WERI-Rb-1 (cell line): ENCODE data around the gene PBLD.
"Not testable (repeated sequence)": the region's sequence is repeated elsewhere in the genome, so short reads cannot be mapped to it uniquely, and the experiment has no call there.

Experiments used
- DNase-seq: peaks from one replicate; pipeline ENCODE4 v3.0.0-alpha.2; 2020
- H3K27ac ChIP-seq: fragments of 250-450 bp; sonication (Bioruptor Pico); 2 replicates; pipeline ENCODE4 v1.5.1; 2020; ENCODE audit warnings: mild to moderate bottlenecking, moderate library complexity
- H3K27me3 ChIP-seq: fragments of 250-450 bp; sonication (Bioruptor Pico); 2 replicates; pipeline ENCODE4 v1.5.1; 2021; ENCODE audit warnings: mild to moderate bottlenecking, low read depth, moderate library complexity; ENCODE audit not compliant: insufficient read depth, severe bottlenecking
- H3K36me3 ChIP-seq: fragments of 250-450 bp; sonication (Bioruptor Pico); 2 replicates; pipeline ENCODE4 v1.5.1; 2020; ENCODE audit warnings: mild to moderate bottlenecking, moderate library complexity
- H3K4me3 ChIP-seq: 2 replicates; pipeline ENCODE4 v1.5.1; 2011; ENCODE audit warnings: low read depth, mild to moderate bottlenecking, control low read depth, low read length
- H3K9me3 ChIP-seq: fragments of 250-450 bp; sonication (Bioruptor Pico); 2 replicates; pipeline ENCODE4 v1.5.1; 2021; ENCODE audit warnings: mild to moderate bottlenecking, moderate library complexity; ENCODE audit not compliant: severe bottlenecking
- CTCF ChIP-seq: IDR thresholded peaks from 2 replicates; pipeline ENCODE4 v1.5.1; 2011; ENCODE audit warnings: low read depth, mild to moderate bottlenecking, control low read depth, inconsistent platforms, low read length

The PBLD gene

GRCh38 chr10:68280758-68281157 lies 52.0 kb downstream of the PBLD start:
- H3K27ac ChIP-seq = no peak overlapping the region
- no peak overlapping the region for H3K4me3 ChIP-seq
- H3K9me3 ChIP-seq = peaks cover 28% of the 10 kb centered on the region
- no peaks in the 10 kb centered on the region for H3K27me3 ChIP-seq
- H3K36me3 ChIP-seq = no peaks in the 10 kb centered on the region; the same call in 1 of the 2 replicates
- TF ChIP-seq CTCF = no peak
- DNase-seq = no peak

GRCh38 chr10:68278906-68279753 lies 53.6 kb downstream of the PBLD start:
- not testable (repeated sequence) for H3K36me3 ChIP-seq, H3K27me3 ChIP-seq, H3K27ac ChIP-seq, H3K4me3 ChIP-seq
- DNase-seq = peak; percentile 45
- H3K9me3 ChIP-seq = peaks cover 28% of the 10 kb centered on the region

- not testable (repeated sequence) for DNase-seq, H3K36me3 ChIP-seq, H3K27ac ChIP-seq, H3K27me3 ChIP-seq, H3K4me3 ChIP-seq
- peaks cover 29% of the 10 kb centered on the region for H3K9me3 ChIP-seq
Measured at GRCh38 chr10:68277814-68278213, 54.9 kb downstream of the PBLD start.

GRCh38 chr10:68276224-68276623 lies 56.5 kb downstream of the PBLD start:
- no peak for DNase-seq
- no peak for TF ChIP-seq CTCF
- Histone ChIP-seq H3K27ac (no peak overlapping the region), H3K9me3 (peaks cover 28% of the 10 kb centered on the region), H3K4me3 (no peak overlapping the region), H3K36me3 (no peaks in the 10 kb centered on the region; the same call in 1 of the 2 replicates), H3K27me3 (no peaks in the 10 kb centered on the region)

GRCh38 chr10:68275600-68276126 lies 57.1 kb downstream of the PBLD start:
- no peak for TF ChIP-seq CTCF
- Histone ChIP-seq H3K4me3 (no peak overlapping the region), H3K27ac (no peak overlapping the region), H3K27me3 (no peaks in the 10 kb centered on the region), H3K36me3 (no peaks in the 10 kb centered on the region), H3K9me3 (peaks cover 27% of the 10 kb centered on the region)
- DNase-seq = no peak

- TF ChIP-seq CTCF = no peak
- no peak for DNase-seq
- Histone ChIP-seq H3K27ac (no peak overlapping the region), H3K4me3 (no peak overlapping the region), H3K36me3 (no peaks in the 10 kb centered on the region), H3K27me3 (no peaks in the 10 kb centered on the region), H3K9me3 (peaks cover 10% of the 10 kb centered on the region)
Measured at GRCh38 chr10:68272833-68273232, 59.9 kb downstream of the PBLD start.
